GM18517 (cell line): ENCODE data around the gene MST1.

Source experiments
- ATAC-seq: cut with Tn5 transposase; IDR thresholded peaks from one replicate; pipeline ENCODE4 v1.9.1; 2021; ENCODE audit warnings: mild to moderate bottlenecking, moderate library complexity; ENCODE audit not compliant: unreplicated experiment

MST1 gene

GRCh38 chr3:49689046-49689907 is at the start of gene MST1, which contains the start of gene RNF123:
Gene MST1, minus strand, starts transcription at chr3:49689474. Its CDS starts 783 bp downstream, at chr3:49688691.
Gene RNF123, plus strand, starts transcription at chr3:49689557. Its CDS starts 1,609 bp downstream, at chr3:49691166.
- peak; percentile 56 for ATAC-seq

GRCh38 chr3:49738067-49738713 is 48.9 kb upstream of the MST1 start:
- ATAC-seq = no peak

- no peak for ATAC-seq
Measured at GRCh38 chr3:49734752-49735151, 45.5 kb upstream of the MST1 start.

- no peak for ATAC-seq
Measured at GRCh38 chr3:49733551-49733950, 44.3 kb upstream of the MST1 start.

- ATAC-seq = no peak
Measured at GRCh38 chr3:49732597-49732996, 43.3 kb upstream of the MST1 start.

- ATAC-seq = no peak
Measured at GRCh38 chr3:49729966-49730609, 40.8 kb upstream of the MST1 start.

- ATAC-seq = no peak
Measured at GRCh38 chr3:49727924-49728361, 38.7 kb upstream of the MST1 start.

GRCh38 chr3:49727154-49727923 is 38.1 kb upstream of the MST1 start:
- ATAC-seq = no peak

- ATAC-seq = no peak
Measured at GRCh38 chr3:49725906-49726681, 36.8 kb upstream of the MST1 start.

- no peak for ATAC-seq
Measured at GRCh38 chr3:49724586-49724985, 35.3 kb upstream of the MST1 start.

- ATAC-seq = peak; percentile 69
Measured at GRCh38 chr3:49723628-49724551, 34.6 kb upstream of the MST1 start, which contains the start of gene GMPPB. Gene GMPPB, minus strand, starts transcription at chr3:49723951. Its CDS starts 225 bp downstream, at chr3:49723726.

GRCh38 chr3:49723296-49723627 is 34.0 kb upstream of the MST1 start:
- no peak for ATAC-seq

- ATAC-seq = no peak
Measured at GRCh38 chr3:49722896-49723295, 33.6 kb upstream of the MST1 start.

GRCh38 chr3:49721896-49722781 is 32.9 kb upstream of the MST1 start:
- no peak for ATAC-seq

GRCh38 chr3:49721596-49721895 is 32.3 kb upstream of the MST1 start:
- ATAC-seq = no peak

- ATAC-seq = no peak
Measured at GRCh38 chr3:49720855-49721595, 31.8 kb upstream of the MST1 start.

GRCh38 chr3:49719214-49719884 is 30.1 kb upstream of the MST1 start, which contains the start of gene AMIGO3:
Gene AMIGO3, minus strand, starts transcription at chr3:49719684. Its CDS starts 219 bp downstream, at chr3:49719465.
- peak; percentile 51 for ATAC-seq
